Thymus (tissue), 11 donors: ENCODE measurements around the gene SMIM32. TPM values are rescaled to one million over a fixed set of nuclear protein-coding genes. Genes with fewer than 3 reads are reported as not detected.

Source experiments
- DNase-seq, 9 donors: peaks; one replicate each; pipeline ENCODE4 v3.0.0-alpha.2; 2013; ENCODE audit warnings: low spot score in 9 of 9, low read depth in 6 of 9, missing footprints in 1 of 9
- H3K27ac ChIP-seq, 2 donors: one replicate each; pipeline ENCODE4 v1.5.1; 2013; ENCODE audit warnings: control low read depth in 1 of 2, low read depth in 1 of 2, low read length in 1 of 2, mild to moderate bottlenecking in 1 of 2, moderate library complexity in 1 of 2
- H3K27me3 ChIP-seq, 2 donors: one replicate each; pipeline ENCODE4 v1.5.1; 2013; ENCODE audit warnings: low read length in 1 of 2; ENCODE audit not compliant: control insufficient read depth in 2 of 2, insufficient read depth in 1 of 2
- H3K36me3 ChIP-seq, 2 donors: one replicate each; pipeline ENCODE4 v1.5.1; 2013; ENCODE audit warnings: low read length in 1 of 2, mild to moderate bottlenecking in 1 of 2, moderate library complexity in 1 of 2; ENCODE audit not compliant: control insufficient read depth in 2 of 2, insufficient read depth in 2 of 2
- H3K4me1 ChIP-seq, 2 donors: one replicate each; pipeline ENCODE4 v1.5.1; 2013; ENCODE audit warnings: low read length in 2 of 2; ENCODE audit not compliant: control insufficient read depth in 2 of 2, insufficient read depth in 2 of 2
- H3K4me3 ChIP-seq, 2 donors: one replicate each; pipeline ENCODE4 v1.5.1; 2013; ENCODE audit warnings: low read length in 2 of 2, control low read depth in 1 of 2, mild to moderate bottlenecking in 1 of 2
- H3K9me3 ChIP-seq, 2 donors: one replicate each; pipeline ENCODE4 v1.5.1; 2013; ENCODE audit warnings: low read length in 1 of 2, mild to moderate bottlenecking in 1 of 2; ENCODE audit not compliant: control insufficient read depth in 2 of 2, insufficient read depth in 1 of 2
- whole genome bisulfite sequencing: extraction: QIAGEN DNeasy Blood & Tissue Kit; methylation state at CpG from one replicate; pipeline ENCODE4 v1.1.7; 2013; 5-methylcytosine and 5-hydroxymethylcytosine counted together
- polyA plus RNA-seq: library from polyadenylated mRNA; stranded (reverse); fragments of 200-250 nt; gene quantifications from one replicate; pipeline ENCODE4 v1.2.3, GENCODE V29; 2013
- total RNA-seq: library from RNA; stranded (reverse); fragments of 120-200 nt; gene quantifications from one replicate; pipeline ENCODE4 v1.2.4, GENCODE V29; 2013
- donor health status: healthy.

SMIM32 gene
- total and polyA plus RNA-seq, 2 donors: 0.05 TPM; not detected in 1

DNA sequence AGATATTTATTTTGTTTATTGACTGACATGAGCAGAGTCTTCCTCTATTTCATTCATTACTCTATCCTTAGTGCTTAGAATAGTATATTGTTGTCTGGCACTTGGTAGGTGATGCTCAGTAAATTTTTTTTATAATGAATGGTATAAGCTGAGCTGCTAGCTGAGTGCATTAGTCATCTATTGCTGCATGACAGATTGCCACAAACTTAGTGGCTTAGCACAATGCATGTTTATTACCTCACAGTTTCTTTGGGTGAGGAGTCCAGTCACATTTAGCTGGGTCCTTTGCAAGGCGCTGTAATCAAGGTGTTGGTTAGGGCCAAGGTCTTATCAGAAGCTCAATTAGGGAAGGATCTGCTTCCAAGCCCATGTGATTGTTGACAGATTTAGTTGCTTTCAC, 37.2 kb downstream of the SMIM32 start:
- 100% methylated on average over 1 of the region's 1 CpG for WGBS
- Histone ChIP-seq H3K36me3 (peaks cover 0 to 12% of the 10 kb centered on the region in 2 donors), H3K27me3 (no peaks in the 10 kb centered on the region), H3K9me3 (peaks cover 0 to under 1% of the 10 kb centered on the region in 2 donors), H3K4me1 (no peaks in the 10 kb centered on the region), H3K27ac (no peak overlapping the region), H3K4me3 (no peak overlapping the region)
- no peak for DNase-seq

DNA sequence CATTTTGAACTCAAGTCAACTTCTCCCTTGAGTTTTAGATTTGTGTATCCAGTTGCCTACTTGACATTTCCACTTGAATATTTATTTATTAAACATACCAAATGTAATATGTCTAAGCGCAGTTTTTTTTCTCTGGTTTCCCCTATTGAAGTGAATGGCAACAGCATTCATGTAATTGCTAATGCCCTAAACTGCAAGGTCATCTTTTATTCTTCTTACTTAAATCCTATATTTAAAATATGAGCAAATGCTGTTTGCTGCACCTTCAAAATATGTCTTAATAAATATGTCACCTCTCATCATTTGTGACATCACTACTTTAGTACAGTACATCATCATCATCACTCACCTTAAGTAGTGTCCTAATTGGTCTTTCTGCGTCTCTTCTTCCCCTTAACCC, 37.9 kb downstream of the SMIM32 start:
- no peaks in the 10 kb centered on the region for H3K27me3 ChIP-seq
- H3K4me3 ChIP-seq: no peak overlapping the region
- no peaks in the 10 kb centered on the region for H3K4me1 ChIP-seq
- H3K27ac ChIP-seq: no peak overlapping the region
- 99% methylated on average over 2 of the region's 2 CpGs for WGBS
- no peak for DNase-seq
- H3K36me3 ChIP-seq: peaks cover 0 to 11% of the 10 kb centered on the region in 2 donors
- no peaks in the 10 kb centered on the region for H3K9me3 ChIP-seq

DNA sequence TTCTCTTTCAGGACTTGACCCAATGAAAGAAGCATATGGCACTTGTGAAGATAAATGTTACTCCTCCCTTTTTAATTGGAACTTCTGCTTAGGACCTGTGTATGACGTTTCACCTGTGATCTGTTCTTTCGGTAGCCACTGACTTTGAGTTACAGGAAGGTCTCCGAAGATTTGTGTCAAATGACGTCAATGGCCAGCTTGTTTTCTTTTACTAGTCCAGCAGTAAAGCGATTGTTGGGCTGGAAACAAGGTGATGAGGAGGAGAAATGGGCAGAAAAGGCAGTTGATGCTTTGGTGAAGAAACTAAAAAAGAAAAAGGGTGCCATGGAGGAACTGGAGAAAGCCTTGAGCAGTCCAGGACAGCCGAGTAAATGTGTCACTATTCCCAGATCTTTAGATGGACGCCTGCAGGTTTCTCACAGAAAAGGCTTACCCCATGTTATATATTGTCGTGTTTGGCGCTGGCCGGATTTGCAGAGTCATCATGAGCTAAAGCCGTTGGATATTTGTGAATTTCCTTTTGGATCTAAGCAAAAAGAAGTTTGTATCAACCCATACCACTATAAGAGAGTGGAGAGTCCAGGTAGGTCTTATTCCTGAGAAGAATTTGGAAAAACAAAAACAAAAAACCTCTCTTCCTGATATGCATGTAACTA, 39.3 kb downstream of the SMIM32 start:
- WGBS: 99% methylated on average over 11 of the region's 11 CpGs
- no peaks in the 10 kb centered on the region for H3K9me3 ChIP-seq
- H3K27ac ChIP-seq: no peak overlapping the region
- no peak for DNase-seq
- H3K4me1 ChIP-seq: no peaks in the 10 kb centered on the region
- no peak overlapping the region for H3K4me3 ChIP-seq
- peaks cover 0 to 11% of the 10 kb centered on the region in 2 donors for H3K36me3 ChIP-seq
- H3K27me3 ChIP-seq: no peaks in the 10 kb centered on the region

DNA sequence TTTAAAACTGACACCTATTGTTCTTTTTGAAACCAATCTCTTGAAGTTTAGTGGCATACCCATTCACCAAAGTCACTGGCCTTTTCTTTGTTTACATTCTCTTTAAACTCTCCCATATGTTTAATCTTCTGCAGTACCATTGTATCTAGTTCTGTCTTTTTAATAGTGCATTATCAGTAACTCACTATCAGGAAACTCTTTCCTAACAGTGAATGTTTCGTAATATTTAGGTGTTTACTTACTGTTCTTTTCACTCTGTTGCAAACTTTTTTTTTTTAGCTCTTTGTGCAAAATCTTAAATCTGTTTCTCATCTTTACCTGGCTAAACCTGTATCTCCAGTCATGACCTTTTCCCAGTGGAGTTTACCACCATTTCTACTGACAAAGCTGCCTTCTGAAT, 43.1 kb downstream of the SMIM32 start:
- H3K4me1 ChIP-seq: no peaks in the 10 kb centered on the region
- no peaks in the 10 kb centered on the region for H3K27me3 ChIP-seq
- H3K9me3 ChIP-seq: no peaks in the 10 kb centered on the region
- H3K4me3 ChIP-seq: no peak overlapping the region
- WGBS: 99% methylated on average over 1 of the region's 1 CpG
- no peak overlapping the region for H3K27ac ChIP-seq
- peaks cover 0 to 4% of the 10 kb centered on the region in 2 donors for H3K36me3 ChIP-seq
- DNase-seq: no peak

DNA sequence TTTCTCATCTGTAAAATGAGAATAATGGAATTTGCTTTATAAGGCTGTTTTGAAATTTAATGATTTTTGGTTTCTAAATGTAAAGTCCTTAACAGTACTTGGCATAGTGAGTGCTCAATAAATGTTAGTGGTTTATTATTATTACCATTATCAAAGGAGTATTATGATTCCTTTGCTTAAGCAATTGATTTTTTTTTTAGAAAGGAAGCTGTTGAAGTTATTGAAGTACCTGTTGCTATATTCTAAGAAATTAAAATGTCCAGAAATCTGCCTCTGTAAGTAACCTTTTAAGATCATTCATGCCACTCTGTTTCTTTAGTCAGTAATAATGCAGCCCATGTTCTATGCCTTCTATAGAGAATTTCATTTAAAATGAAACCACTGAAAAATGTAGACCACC, 45.3 kb downstream of the SMIM32 start:
- DNase-seq: no peak
- Histone ChIP-seq H3K4me3 (no peak overlapping the region), H3K27ac (no peak overlapping the region), H3K9me3 (no peaks in the 10 kb centered on the region), H3K36me3 (no peaks in the 10 kb centered on the region), H3K4me1 (no peaks in the 10 kb centered on the region), H3K27me3 (no peaks in the 10 kb centered on the region)

DNA sequence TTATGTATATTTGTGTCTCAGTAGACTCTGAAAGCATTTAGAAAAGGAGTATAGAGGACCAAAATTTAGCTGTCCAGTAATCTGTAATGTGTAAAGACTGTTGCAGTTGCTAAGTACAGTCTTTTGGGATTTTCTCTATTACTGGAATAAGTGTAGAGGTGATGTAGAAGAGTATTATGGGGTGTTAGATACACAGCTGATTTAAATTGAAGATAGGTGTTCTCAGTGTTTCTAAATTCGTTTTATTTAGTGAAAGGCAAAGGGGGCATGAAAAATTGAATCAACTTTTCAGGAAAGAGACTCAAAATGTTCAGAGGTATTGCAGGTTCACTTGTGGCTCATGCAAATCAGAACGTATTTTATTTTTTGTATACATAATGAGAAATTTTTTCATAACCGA, 46.8 kb downstream of the SMIM32 start:
- no peak overlapping the region for H3K4me3 ChIP-seq
- WGBS: 96% methylated on average over 3 of the region's 3 CpGs
- no peak overlapping the region for H3K27ac ChIP-seq
- no peaks in the 10 kb centered on the region for H3K27me3 ChIP-seq
- no peak for DNase-seq
- no peaks in the 10 kb centered on the region for H3K9me3 ChIP-seq
- H3K4me1 ChIP-seq: no peaks in the 10 kb centered on the region
- no peaks in the 10 kb centered on the region for H3K36me3 ChIP-seq

DNA sequence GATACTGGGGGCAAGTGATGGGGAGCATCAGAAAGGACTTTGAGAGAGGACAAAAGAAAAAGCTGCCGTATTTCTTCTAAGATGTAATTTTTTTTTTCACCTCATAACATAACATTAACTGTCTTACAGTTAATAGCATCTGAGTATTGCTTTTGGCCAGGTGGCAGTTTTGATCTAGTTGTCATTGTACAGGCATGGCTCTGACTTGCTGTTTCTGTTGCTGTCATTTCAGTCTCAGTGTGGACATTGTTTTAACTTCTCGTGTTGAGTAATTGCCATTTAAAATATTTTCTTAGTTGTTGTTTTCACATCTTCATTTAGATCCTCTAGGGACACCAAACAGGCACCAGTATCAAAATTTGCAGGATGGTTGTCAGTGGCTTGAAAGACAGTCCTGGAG, 47.9 kb downstream of the SMIM32 start:
- no peaks in the 10 kb centered on the region for H3K27me3 ChIP-seq
- no peaks in the 10 kb centered on the region for H3K36me3 ChIP-seq
- WGBS: 91% methylated on average over 2 of the region's 2 CpGs
- H3K9me3 ChIP-seq: no peaks in the 10 kb centered on the region
- no peak overlapping the region for H3K27ac ChIP-seq
- no peak overlapping the region for H3K4me3 ChIP-seq
- no peak for DNase-seq
- no peaks in the 10 kb centered on the region for H3K4me1 ChIP-seq

DNA sequence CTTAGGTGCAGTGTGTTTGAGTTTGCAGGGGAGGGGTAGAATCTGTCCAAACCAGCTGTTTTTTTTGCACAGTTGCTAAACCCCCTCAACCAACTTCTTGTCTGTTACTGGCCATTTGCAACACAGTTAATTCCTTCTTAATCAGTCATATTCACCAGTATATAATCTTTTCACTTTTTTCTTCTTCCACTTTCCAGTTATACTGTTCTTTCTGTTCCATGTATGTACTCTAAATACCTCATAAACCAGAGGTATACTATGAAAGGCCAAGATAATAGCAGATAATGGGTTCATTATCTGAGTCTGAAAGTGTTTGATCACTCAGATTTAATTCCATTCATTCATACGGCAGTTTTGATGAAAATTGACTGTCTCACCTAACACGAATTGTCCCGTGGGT, 49.2 kb downstream of the SMIM32 start:
- Histone ChIP-seq H3K27ac (no peak overlapping the region), H3K27me3 (no peaks in the 10 kb centered on the region), H3K36me3 (no peaks in the 10 kb centered on the region), H3K4me3 (no peak overlapping the region), H3K4me1 (no peaks in the 10 kb centered on the region), H3K9me3 (no peaks in the 10 kb centered on the region)
- WGBS: 94% methylated on average over 3 of the region's 3 CpGs
- DNase-seq: no peak

DNA sequence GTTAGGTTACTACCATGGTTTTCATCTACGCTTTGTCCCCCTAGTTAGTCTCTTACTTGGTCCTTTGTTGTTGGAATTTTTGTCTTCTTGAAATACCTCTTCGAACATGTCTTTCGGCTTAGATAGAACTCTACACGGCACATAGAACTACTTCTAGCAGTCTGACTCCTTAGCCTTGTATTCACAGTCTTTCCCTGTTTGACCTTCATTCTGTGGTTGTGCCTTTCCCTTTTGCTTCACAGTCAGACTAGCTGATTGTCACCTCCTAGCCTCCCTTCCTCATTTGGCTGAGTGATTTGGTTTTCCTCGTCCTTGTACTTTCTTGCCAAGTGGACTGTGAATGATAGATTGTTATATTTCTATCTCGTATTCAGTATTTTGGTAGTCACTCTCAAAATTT, 49.6 kb downstream of the SMIM32 start:
- WGBS: 97% methylated on average over 6 of the region's 6 CpGs

DNA sequence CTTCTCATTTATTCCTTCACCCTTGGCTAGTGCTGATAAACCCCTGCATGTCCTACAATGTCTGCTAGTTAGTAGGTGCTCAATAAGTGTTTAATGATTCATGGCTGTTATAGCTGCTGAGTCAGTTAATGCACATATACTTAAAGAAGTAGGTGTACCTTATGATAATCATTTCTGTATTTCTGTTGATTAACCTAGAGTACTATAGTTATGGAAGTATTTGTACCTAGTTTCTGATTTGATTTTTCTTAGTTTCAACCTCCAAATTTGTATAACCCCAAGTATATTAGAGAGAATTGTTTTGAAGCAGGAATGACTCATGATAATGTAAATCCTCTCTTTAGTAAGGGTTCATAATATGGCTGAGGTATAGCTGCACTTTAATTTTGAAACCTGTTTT, 51.4 kb downstream of the SMIM32 start:
- no peaks in the 10 kb centered on the region for H3K36me3 ChIP-seq
- no peak for DNase-seq
- no peaks in the 10 kb centered on the region for H3K9me3 ChIP-seq
- H3K27ac ChIP-seq: no peak overlapping the region
- H3K27me3 ChIP-seq: no peaks in the 10 kb centered on the region
- no peak overlapping the region for H3K4me3 ChIP-seq
- no peaks in the 10 kb centered on the region for H3K4me1 ChIP-seq

More for the DNA sequence above, 49.6 kb downstream of the SMIM32 start:
- H3K36me3 ChIP-seq: no peaks in the 10 kb centered on the region
- H3K4me3 ChIP-seq: no peak overlapping the region
- H3K4me1 ChIP-seq: no peaks in the 10 kb centered on the region
- no peaks in the 10 kb centered on the region for H3K27me3 ChIP-seq
- no peaks in the 10 kb centered on the region for H3K9me3 ChIP-seq
- H3K27ac ChIP-seq: no peak overlapping the region
- no peak for DNase-seq
